Activated effector memory CD4-positive, alpha-beta T cell treated with Interleukin-2 at 50 U/mL for 16 hours (primary cell): ENCODE measurements around the gene WDR49.

ENCODE experiments used
- DNase-seq: peaks from one replicate; pipeline ENCODE4 v3.0.0-alpha.2; 2020

The WDR49 gene

DNA sequence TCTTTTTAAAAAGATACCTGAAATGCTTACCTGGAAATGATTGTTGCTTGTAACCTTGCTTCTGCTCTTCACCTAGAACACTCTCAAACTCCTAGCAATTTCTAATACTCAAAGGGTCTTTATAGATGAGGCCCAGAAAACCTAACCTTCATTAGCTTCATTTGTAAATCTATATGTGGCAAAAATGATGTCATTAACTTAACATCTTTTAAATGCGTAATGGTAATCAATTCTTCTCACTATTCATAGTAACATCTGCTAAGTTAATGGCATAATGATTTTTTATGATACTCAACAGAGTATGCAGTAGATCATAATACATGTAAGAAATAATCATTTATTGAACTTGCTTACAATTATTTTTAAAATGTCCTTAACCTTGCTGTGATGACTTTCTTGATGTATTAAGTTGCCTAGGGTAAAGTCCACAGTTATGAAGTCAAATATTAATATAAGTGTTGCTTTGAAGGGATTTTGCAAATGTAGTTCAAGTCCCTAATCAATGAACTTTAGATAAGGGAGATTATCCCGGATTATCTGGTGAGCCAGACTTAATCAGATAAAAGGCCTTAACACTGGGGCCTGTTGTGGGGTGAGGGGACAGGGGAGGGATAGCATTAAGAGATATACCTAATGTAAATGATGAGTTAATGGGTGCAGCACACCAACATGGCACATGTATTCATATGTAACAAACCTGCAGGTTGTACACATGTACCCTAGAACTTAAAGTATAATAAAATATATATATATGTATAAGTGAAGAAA is 169.8 kb downstream of the WDR49 start:
- no peak for DNase-seq

DNA sequence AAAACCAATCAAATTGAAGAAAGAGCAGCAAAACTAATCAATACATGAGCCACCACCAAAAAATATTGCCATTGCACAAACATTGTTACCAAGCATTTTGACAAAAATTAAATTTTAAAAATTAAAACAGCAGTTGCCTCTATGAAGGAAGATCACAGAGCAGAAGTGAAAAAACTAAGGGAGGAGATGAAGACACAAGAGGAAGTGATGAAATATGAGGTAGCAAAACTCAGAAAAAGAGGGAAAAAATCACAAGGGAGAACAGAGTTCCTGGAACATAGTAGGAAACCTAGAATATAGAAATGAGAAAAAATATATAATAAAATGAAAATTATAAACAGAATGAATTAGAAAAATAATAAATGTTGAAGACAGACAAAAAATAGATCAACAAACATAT is 172.6 kb downstream of the WDR49 start:
- no peak for DNase-seq

DNA sequence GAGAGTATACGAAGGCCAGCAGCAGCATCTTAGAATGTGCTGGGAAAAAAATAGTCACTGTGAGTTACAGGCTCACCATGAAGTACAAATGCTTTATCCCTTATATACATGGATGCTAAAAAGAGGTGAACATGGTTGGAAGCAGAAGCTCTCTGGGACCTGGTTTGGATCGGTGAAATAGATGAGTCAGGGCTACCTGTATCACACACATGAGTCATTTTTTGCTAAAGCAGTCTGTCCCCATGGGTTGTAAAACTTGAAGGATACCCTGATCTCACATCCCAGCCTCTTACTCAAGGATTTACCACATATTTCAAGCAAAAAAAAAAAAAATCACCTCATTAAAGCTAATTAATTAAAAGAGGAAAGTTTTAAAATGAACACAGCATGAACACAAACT is 173.0 kb downstream of the WDR49 start:
- no peak for DNase-seq

DNA sequence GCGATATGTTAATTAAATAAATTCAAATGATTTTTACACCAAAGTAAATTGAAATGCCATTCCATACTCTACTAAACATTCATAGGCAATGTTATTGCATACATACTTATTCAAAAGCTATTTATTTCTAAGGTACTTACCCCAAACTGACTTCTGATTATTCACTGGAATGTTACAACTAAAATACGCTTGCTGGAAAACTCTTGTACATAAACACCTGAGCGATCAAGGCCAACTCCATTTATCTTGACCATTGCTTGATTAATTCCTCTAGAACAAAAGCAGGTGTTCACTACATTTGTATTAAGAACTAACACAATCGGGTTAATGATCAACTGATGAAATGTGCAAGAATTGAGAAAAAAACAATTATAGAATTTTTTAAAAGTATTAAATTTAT is 179.9 kb downstream of the WDR49 start, which contains the start of gene SERPINI2:
TSS of gene SERPINI2 (minus strand) at position 180 of the 400 bp plus-strand sequence. CDS start 2,208 bp downstream, outside the sequence.
- DNase-seq: no peak

DNA sequence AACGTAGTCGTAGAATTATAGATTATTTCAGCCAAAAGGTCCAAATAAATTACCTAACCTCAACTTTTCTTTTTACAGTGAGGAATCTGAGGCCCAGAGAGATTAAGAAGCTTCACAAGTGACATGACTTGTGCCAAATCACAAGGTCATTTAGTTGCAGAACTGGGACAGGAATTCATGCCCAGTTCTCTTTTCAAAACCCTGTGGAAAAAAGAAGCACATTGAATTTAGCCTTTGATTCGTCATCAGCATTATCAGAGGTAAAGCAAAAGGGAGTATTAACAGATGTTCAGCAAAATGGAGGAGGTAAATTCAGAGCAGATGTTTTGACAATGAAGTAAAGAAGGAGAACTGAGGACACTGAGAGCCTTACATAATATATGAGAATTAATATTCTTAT is 184.4 kb downstream of the WDR49 start:
- no peak for DNase-seq

DNA sequence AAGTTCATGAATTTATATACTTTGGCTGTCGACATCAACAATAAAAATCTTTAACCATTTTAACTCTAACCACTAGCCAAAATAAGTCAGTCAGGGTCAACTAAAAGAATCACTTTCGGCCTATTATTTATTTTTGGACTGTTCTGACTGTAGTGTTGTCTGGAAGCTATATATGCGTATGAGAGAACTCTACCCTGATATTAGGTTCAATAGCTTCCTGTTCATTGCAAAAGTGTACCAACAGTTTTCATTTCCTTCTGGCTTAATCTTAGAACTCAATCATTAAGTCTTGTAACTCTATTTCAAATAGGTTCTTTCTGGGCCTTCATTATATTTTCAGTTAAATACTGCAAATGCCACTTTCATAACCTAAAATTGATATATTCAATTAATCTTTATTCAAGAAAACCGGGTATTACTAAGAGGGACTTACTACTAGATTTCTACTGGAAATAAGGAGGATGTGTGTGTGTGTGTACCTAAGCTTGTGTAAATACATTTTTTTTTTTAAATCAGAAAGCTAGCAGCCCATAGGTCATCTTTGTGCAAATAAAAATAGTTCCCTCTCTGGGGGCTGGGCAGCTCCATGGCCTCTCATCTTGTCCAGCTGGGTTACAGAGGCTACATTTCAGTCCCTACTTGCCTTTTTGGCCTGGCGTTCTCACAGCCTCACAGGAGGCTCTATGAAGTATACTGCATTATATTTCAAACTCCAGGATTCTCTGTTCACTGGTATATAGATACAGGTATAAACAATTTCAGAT is 185.7 kb downstream of the WDR49 start:
- DNase-seq: no peak

DNA sequence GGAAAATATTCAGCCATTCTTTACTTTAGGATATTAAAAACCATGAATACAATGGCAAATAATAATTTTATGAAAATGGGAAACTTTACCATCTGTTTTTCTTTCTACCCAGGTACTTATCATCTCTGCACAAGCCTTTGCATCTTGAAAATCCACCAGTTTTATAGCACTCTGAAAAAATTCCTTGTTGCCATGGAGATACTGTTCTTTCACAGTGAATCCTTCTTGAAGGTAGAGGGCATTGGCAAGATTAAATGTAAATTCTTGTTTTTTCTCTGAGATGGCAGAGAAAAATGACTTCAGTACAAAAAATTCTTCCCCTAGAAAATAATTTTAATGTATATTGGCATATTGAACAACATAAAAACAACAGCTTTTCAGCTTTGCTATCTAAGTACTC is 186.8 kb downstream of the WDR49 start:
- no peak for DNase-seq

DNA sequence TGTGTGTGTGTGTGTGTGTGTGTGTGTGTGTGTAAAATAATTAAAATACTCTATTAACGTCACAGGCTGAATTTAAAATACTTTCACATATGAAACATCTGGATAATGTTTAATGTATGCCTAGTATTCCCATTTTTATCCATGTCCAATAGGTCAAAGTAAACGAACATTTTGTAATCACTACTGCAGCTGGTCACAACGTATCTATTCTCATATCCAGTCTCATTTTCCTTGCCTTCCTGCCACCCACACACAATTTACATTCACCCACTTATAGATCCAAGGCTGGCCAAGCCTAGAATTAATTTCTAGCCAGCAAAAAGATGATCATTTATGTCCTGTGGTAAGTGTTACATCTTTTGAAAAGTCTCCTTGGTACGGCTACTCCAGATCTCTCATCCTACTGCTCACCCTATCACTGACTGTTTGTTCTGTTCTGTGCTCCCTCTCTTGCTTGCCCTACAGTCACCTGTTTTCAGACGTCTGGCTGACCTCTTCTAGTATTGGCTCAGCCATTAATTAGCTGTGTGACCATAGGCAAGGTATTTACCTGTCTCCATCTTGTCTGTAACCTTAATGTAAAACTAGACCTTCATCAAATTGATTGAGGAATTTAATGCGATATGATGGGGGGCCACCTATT is 197.5 kb downstream of the WDR49 start:
- DNase-seq: no peak

DNA sequence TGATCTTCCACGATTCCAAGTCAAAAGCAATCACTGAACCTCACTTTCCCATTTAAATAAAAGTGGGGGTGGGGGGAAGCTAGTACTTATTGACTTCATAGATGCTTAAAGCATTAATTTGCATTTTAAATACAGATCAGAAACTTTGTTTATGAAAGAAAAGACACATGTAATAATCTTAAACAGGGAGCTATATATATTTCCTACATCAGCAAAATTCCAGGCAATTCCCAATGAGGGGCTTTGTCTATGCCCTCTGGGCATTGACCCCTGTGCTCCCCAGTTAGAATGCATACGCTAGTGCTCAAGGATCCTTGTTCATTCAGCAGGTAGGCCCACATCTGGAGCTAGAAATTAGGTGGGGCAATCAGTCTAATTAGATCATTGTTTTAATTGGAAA is 199.9 kb downstream of the WDR49 start:
- DNase-seq: no peak

DNA sequence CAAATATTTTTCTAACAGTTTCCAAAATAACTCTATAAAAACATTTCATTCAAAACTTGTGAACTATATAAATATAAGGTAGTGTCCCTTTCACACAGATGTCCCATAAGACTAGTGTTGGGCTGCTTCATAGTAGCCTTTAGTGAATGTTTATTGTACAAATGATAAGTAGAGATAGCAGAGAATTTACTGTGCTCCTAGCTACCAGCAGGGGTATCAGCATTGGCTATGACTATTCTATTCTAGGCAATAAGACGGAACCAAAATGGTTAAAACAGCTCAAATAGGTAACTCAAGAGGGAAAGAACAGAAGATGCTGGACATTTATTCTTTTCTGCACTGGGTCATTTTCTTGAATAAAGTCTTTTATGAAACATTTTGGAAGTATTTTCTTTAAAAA is 202.5 kb downstream of the WDR49 start:
- DNase-seq: no peak

DNA sequence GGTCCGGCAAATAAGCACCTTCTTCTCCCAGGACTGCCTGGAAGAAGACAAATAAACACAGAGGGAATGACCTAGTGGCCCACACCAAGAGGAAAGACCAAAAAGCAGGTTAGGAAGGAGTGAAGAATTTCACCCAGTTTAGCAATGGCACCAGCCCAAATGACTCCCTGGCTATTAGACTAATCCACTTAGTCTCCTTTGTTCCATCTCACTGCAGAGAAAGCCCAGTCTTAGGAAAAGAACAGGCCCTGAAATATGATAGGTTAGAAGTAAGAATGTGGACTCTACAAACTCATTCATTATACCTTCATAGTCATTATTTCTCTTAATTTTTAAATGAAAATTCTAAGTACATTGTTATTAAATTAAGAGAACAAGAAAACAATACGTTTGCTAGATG is 203.1 kb downstream of the WDR49 start:
- no peak for DNase-seq

DNA sequence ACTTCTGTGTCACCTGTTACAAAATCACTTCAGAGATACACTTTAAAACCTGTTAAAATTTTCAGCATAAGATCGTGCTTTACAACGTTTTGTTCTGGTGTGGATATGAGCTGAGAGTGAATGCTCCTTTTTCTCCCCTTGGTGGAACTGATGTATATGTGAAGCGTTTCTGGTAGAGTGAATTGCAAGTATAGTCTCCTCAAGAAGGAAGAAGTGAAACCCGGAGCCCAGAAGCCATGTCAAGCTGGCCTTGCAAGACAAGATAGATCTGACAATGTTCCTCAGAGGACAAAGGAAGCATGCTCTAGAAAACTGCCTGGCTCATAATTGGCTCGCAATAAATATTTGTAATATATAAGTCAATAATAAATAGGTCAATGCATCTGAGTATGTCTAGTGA is 203.5 kb downstream of the WDR49 start:
- no peak for DNase-seq

DNA sequence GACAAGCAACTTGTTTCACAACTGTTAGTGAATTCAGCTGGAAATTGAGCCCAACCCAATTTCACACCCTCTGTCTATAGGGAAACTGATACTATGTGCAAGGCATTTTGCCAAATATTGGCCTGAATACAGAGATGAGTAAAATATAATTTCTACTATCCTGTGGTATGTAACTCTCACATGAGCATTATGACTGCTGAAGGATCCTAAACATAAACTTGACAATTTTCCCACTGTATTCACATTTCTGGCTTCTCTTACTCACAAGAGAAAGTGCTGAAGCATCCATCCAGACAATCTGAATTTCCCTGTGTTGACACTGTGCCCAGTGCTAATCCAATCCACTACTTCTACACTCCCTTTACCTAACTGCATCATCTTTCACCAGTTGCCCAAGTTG is 208.3 kb downstream of the WDR49 start:
- DNase-seq: no peak

DNA sequence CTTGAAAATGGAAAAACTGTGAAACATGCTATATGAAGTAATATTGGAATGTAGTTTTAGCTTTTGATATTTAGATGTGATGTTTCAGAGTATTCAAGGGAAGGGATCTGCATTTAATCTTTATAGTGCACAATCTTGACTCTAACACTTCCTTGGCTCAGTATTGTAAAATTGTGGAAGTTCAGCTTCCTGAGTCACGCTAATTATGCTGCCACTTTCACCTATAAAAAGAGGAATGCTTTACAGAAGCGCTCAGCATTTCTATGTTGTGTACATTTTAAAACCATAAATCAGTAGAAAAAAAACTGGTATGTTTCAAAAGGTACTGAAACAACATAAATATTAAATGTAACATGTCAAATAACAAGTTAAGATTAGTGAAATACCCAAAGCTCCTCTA is 212.5 kb downstream of the WDR49 start:
- DNase-seq: no peak

DNA sequence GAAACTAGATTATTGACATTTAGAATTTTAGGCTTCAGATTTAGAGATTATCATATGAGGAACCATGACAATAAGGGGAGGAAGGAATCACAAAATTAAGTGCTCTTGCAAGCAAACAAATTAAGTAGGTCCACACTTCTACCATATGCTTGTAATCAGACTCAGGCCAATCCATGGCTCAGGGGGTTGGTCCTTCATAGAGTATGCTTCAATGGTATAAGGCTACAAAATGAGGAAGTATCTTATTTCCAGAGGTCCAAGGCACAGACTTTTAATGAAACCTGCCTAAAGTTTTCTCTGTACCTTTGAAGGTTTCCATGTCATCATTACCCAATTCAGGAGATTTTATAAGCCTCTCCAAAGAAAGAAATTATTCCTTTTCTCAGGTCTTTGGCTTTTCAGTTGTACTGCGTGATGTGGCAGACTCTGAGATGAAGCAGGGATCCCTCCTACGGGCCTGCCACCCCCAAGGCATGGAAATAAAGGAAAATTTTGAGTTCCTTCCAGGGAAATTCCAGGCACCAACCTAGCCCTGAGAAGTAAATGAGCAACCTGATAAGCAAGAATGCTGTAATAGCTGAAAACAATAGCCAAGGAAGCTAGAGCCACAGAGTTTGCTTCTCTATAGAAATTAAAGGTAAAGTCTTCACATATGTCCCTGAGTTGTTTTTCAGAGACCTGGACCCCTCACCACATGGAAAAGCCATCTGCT is 216.2 kb downstream of the WDR49 start:
- no peak for DNase-seq
